Measurements from ENCODE around the gene DVL1. TPM values are rescaled to one million over a fixed set of nuclear protein-coding genes. Genes with fewer than 3 reads are reported as not detected.

The DVL1 gene
- polyA plus RNA-seq, 1 experiment, result 23.6 TPM

- ChIA-PET CTCF (interaction anchor here (1.6 kb wide), 2 partner anchors 41 to 184 kb away, joined by 8 to 9 read pairs; no protein-coding TSS in a partner anchor), POLR2A (no interaction called here)
- Histone ChIP-seq H3K4me3 (ENCODE audit: low read depth, low read length) (peak overlapping the region; percentile 88), H3K27me3 (ENCODE audit: control insufficient read depth, insufficient read depth, low read length) (no peaks in the 10 kb centered on the region), H3K36me3 (ENCODE audit: control insufficient read depth, insufficient read depth, low read length) (peaks cover 8% of the 10 kb centered on the region)
- TF ChIP-seq CTCF (IDR thresholded peaks at IDR 0.05; ENCODE audit: insufficient read depth, low read depth, low read length), result peak; percentile 46
- DNase-seq (ENCODE audit: low read depth), result no peak
Measured at GRCh38 chr1:1306070-1306660, 43.1 kb downstream of the DVL1 start.

GRCh38 chr1:1305300-1306069 is 43.7 kb downstream of the DVL1 start:
- no peak for DNase-seq (ENCODE audit: low read depth)
- POLR2A ChIA-PET, result no interaction called here

GRCh38 chr1:1304331-1305299 is 44.6 kb downstream of the DVL1 start:
- Histone ChIP-seq H3K4me3 (ENCODE audit: low read depth, low read length) (peak overlapping the region; percentile 34), H3K27me3 (ENCODE audit: control insufficient read depth, insufficient read depth, low read length) (no peaks in the 10 kb centered on the region), H3K36me3 (ENCODE audit: control insufficient read depth, insufficient read depth, low read length) (peaks cover 1% of the 10 kb centered on the region)
- 0 out of 2 replicates have a peak, but pooled peaks have one; percentile 8 for TF ChIP-seq CTCF (IDR thresholded peaks at IDR 0.05; ENCODE audit: insufficient read depth, low read depth, low read length)
- ChIA-PET POLR2A (no interaction called here), CTCF (interaction anchor here (0.8 to 1.6 kb wide), 11 partner anchors 13 to 184 kb away, joined by 3 to 9 read pairs (median 3); no protein-coding TSS in a partner anchor)
- no peak for DNase-seq (ENCODE audit: low read depth)

More at GRCh38 chr1:1305300-1306069, 43.7 kb downstream of the DVL1 start:
- Histone ChIP-seq H3K27me3 (ENCODE audit: control insufficient read depth, insufficient read depth, low read length) (no peaks in the 10 kb centered on the region), H3K36me3 (ENCODE audit: control insufficient read depth, insufficient read depth, low read length) (peaks cover 5% of the 10 kb centered on the region; the same call in 1 of the 2 replicates), H3K4me3 (ENCODE audit: low read depth, low read length) (peak overlapping the region; percentile 88)
- TF ChIP-seq CTCF (IDR thresholded peaks at IDR 0.05; ENCODE audit: insufficient read depth, low read depth, low read length), result no peak
- CTCF ChIA-PET, result interaction anchor here (0.6 to 1.6 kb wide), 12 partner anchors 14 to 185 kb away, joined by 3 to 9 read pairs (median 3); no protein-coding TSS in a partner anchor

GRCh38 chr1:1303736-1304135 is 45.5 kb downstream of the DVL1 start:
- H3K36me3 ChIP-seq (ENCODE audit: control insufficient read depth, insufficient read depth, low read length), result peaks cover 2% of the 10 kb centered on the region
- no peaks in the 10 kb centered on the region for H3K27me3 ChIP-seq (ENCODE audit: control insufficient read depth, insufficient read depth, low read length)
- TF ChIP-seq CTCF (IDR thresholded peaks at IDR 0.05; ENCODE audit: insufficient read depth, low read depth, low read length), result no peak
- POLR2A ChIA-PET, result no interaction called here
- CTCF ChIA-PET, result interaction anchor here (1.5 kb wide), 1 partner anchor 181 kb away, joined by 4 read pairs; no protein-coding TSS in a partner anchor
- H3K4me3 ChIP-seq (ENCODE audit: low read depth, low read length), result no peak overlapping the region
- no peak for DNase-seq (ENCODE audit: low read depth)
